Measurements from ENCODE around the gene THY1. TPM values are rescaled to one million over a fixed set of nuclear protein-coding genes. Genes with fewer than 3 reads are reported as not detected.

The THY1 gene
- total and polyA plus RNA-seq, 4 donors = 10.2 to 80.9 (median 15.9) TPM

DNA sequence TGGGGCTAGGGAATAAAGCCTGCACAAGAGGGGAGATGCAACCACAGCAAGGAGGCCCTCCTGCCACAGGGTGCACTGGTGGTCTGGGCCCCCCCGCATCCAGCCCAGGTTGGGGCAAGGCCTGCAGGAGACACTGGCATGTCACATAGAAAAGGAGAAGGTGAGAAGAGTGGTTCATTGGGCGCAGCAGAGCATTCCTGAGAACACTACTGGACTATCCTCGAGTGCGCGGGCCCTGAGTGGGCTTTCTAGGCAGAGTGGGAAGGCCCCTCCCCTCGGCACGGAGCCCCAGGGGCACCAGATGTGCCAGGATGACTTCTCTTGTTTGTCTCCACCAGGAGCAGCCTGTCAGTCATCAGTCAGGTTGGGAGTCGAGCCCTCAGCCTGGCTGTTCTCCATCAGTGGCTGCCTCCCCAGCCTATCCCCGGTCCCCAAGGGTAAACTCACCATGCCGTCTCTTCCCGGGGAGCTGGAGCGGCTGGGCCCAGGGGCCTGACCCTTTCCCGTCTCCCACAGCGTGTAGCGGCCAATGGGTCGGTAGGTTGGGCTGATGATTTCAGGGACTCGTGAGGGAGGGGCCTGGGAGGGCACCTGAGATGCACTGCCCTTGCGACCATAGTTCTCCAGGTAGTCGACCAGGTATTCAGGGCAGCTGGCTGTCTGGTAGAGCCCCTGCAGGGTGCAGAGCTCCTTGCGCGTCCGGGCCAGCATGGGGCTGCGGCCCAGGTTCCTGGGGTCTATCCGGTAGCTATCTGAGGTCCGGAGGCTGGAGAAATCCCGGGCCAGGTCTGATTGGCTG lies 50.5 kb downstream of the THY1 start:
- DNase-seq (peak in 1 of 2 donors; percentile 59), ATAC-seq (ENCODE audit: low FRiP score) (no peak)
- no peaks in the 10 kb centered on the region for H3K27me3 ChIP-seq (ENCODE audit: control insufficient read depth in 1 of 2, insufficient read depth in 2 of 2, low read length in 1 of 2)
- no peak overlapping the region for H3K27ac ChIP-seq (ENCODE audit: low read depth in 1 of 2, low read length in 2 of 2)
- peaks cover 0 to 2% of the 10 kb centered on the region in 2 donors for H3K4me1 ChIP-seq (ENCODE audit: control insufficient read depth in 1 of 2, insufficient read depth in 2 of 2, low read length in 2 of 2)
- 92 to 93% methylated on average over 26 of the region's 26 CpGs for WGBS, 2 donors
- no peak overlapping the region for H3K4me3 ChIP-seq (ENCODE audit: low read length in 2 of 2)
- intact Hi-C loops (cut with DNase I) = loop anchor here in 1 of 2 donors (2.0 kb wide), 1 partner anchor 14 kb away; no protein-coding TSS in a partner anchor
- no peaks in the 10 kb centered on the region for H3K9me3 ChIP-seq (ENCODE audit: control insufficient read depth, low read length)
- no peaks in the 10 kb centered on the region for H3K36me3 ChIP-seq (ENCODE audit: control insufficient read depth in 1 of 2, insufficient read depth in 2 of 2, low read length in 1 of 2)

DNA sequence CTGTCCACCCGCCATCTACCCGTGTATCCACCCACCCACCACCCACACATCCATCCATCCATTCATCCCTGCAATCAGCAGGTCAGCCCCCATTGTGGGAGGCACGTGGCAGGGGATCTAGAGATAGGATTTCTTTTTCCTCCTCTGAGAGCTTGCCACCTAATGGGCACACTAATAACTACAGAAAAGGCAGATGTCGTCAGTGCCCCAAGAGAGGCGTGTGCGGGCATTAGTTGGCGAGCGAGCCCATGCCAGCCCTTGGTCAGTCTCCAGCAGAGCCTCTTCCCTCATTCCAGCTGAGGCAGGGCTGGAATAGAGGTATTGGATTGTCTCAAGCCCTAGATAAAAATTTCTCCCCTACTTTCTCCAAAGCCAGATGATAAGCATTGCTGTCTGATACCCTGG lies 51.2 kb downstream of the THY1 start:
- H3K27ac ChIP-seq (ENCODE audit: low read depth in 1 of 2, low read length in 2 of 2) = no peak overlapping the region
- no peak overlapping the region for H3K4me3 ChIP-seq (ENCODE audit: low read length in 2 of 2)
- intact Hi-C loops (cut with DNase I) = loop anchor here in 1 of 2 donors (2.0 kb wide), 1 partner anchor 13 kb away; no protein-coding TSS in a partner anchor
- ATAC-seq (ENCODE audit: low FRiP score) (no peak), DNase-seq (peak in 1 of 2 donors; percentile 75)
- no peaks in the 10 kb centered on the region for H3K9me3 ChIP-seq (ENCODE audit: control insufficient read depth, low read length)
- 38 to 44% methylated on average over 8 of the region's 8 CpGs for WGBS, 2 donors
- H3K4me1 ChIP-seq (ENCODE audit: control insufficient read depth in 1 of 2, insufficient read depth in 2 of 2, low read length in 2 of 2) = peaks cover 0 to 2% of the 10 kb centered on the region in 2 donors
- H3K36me3 ChIP-seq (ENCODE audit: control insufficient read depth in 1 of 2, insufficient read depth in 2 of 2, low read length in 1 of 2) = no peaks in the 10 kb centered on the region
- no peaks in the 10 kb centered on the region for H3K27me3 ChIP-seq (ENCODE audit: control insufficient read depth in 1 of 2, insufficient read depth in 2 of 2, low read length in 1 of 2)

DNA sequence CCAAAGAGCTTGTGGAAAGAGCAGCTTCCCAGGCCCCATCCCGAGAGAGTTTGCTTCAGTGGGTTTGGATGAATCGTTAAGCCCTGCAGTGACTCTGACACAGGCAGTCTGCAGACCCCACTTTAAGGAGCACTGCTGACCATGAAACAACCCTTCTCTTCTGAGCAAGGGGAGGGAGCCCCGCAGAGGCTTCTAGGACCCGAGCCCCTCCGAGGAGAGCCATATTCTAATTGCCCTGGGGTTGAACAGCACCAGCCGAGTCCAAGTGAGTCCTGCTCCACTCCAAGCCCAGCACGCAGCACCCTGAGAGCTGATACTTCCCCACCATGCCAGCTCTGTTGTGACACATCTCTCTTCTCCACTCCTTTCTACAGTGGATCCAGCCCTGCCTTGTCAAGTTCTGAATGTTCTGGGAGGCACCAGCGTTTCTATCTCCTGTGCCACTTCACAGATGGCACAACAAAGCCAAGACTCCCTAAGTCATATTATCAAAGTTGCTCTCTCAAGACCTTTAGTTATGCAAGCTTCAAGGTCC lies 51.8 kb downstream of the THY1 start:
- no peak overlapping the region for H3K4me3 ChIP-seq (ENCODE audit: low read length in 2 of 2)
- 76 to 77% methylated on average over 8 of the region's 8 CpGs for WGBS, 2 donors
- DNase-seq = peak in 1 of 2 donors; percentile 70

DNA sequence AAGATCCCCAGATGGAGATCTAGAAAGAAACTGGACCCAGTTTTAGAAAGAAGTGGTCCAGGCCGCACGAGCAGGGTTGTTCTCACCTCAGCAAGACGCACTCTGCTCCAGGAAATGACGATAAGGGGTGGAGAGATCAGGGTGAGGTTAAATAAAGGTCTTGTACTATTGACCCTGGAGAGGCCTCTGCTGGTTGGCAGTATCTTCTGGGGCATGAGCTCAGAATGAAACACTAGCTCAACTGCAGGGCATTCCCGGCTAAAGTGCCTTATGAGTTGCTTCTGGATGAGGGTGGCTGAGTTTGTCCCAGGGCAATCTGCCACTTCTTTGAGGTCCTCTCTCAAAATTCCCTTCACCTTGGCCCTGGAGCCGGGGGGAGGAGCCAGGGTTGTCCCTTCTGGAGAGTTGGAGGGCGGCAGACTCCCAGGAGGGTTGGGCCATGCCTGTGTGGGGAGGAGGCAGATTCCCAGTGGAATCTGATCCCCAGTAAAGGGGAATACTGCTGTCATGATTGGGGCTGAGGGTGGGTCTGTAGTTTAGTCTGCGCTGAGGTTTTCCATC lies 52.4 kb downstream of the THY1 start:
- no peaks in the 10 kb centered on the region for H3K27me3 ChIP-seq (ENCODE audit: control insufficient read depth in 1 of 2, insufficient read depth in 2 of 2, low read length in 1 of 2)
- DNase-seq = peak in 1 of 2 donors; percentile 76
- H3K36me3 ChIP-seq (ENCODE audit: control insufficient read depth in 1 of 2, insufficient read depth in 2 of 2, low read length in 1 of 2) = no peaks in the 10 kb centered on the region
- H3K27ac ChIP-seq (ENCODE audit: low read depth in 1 of 2, low read length in 2 of 2) = no peak overlapping the region
- WGBS, 2 donors = 21 to 38% methylated on average over 8 of the region's 8 CpGs
- intact Hi-C loops (cut with DNase I) = no loop called here
- peaks cover 0 to 2% of the 10 kb centered on the region in 2 donors for H3K4me1 ChIP-seq (ENCODE audit: control insufficient read depth in 1 of 2, insufficient read depth in 2 of 2, low read length in 2 of 2)
- H3K9me3 ChIP-seq (ENCODE audit: control insufficient read depth, low read length) = no peaks in the 10 kb centered on the region
- no peak for ATAC-seq (ENCODE audit: low FRiP score)
- H3K4me3 ChIP-seq (ENCODE audit: low read length in 2 of 2) = no peak overlapping the region

More for the DNA sequence above, 51.8 kb downstream of the THY1 start:
- intact Hi-C loops (cut with DNase I) = no loop called here
- no peak for ATAC-seq (ENCODE audit: low FRiP score)
- Histone ChIP-seq H3K9me3 (ENCODE audit: control insufficient read depth, low read length) (no peaks in the 10 kb centered on the region), H3K36me3 (ENCODE audit: control insufficient read depth in 1 of 2, insufficient read depth in 2 of 2, low read length in 1 of 2) (no peaks in the 10 kb centered on the region), H3K27ac (ENCODE audit: low read depth in 1 of 2, low read length in 2 of 2) (no peak overlapping the region), H3K4me1 (ENCODE audit: control insufficient read depth in 1 of 2, insufficient read depth in 2 of 2, low read length in 2 of 2) (peaks cover 0 to 2% of the 10 kb centered on the region in 2 donors), H3K27me3 (ENCODE audit: control insufficient read depth in 1 of 2, insufficient read depth in 2 of 2, low read length in 1 of 2) (no peaks in the 10 kb centered on the region)

DNA sequence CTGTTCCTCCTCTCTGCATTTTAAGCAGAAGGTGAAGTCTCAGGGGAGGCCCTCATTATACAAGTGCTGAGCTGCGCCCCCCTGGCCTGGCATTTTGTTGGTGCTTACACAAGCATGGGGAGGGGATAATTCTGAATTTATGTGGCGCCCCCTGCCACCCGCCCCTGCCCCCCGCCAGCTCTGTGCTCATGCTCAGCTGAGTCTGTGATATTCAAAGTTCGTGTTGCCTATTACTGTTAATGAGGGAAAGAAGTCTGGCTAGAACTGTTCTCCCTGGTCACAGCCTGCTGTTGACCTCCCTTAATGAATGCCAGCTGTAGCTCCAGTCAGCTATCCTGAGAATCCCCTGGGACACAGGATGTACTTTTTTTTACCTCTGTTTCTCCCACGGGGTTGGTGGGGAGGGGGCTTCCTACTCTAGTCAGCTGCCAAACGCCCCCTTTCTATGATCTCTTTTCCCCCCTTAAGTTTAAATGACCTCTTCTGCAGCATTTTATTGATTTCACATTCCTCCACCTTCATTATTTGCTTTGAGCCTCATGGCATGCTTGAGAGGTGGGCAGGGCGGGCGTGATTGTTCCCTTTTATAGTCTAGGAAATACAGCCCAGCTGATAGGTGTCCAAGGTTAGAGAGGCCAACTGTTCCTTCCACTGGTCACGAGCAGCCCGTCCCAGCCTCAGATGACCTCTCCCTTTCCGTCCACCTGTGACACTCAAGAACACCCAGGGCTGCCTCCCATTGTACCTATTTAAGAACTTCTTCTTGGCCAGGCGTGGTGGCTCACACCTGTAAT lies 53.6 kb downstream of the THY1 start:
- Histone ChIP-seq H3K27me3 (ENCODE audit: control insufficient read depth in 1 of 2, insufficient read depth in 2 of 2, low read length in 1 of 2) (no peaks in the 10 kb centered on the region), H3K4me3 (ENCODE audit: low read length in 2 of 2) (no peak overlapping the region), H3K27ac (ENCODE audit: low read depth in 1 of 2, low read length in 2 of 2) (no peak overlapping the region), H3K9me3 (ENCODE audit: control insufficient read depth, low read length) (no peaks in the 10 kb centered on the region), H3K4me1 (ENCODE audit: control insufficient read depth in 1 of 2, insufficient read depth in 2 of 2, low read length in 2 of 2) (peaks cover 0 to 2% of the 10 kb centered on the region in 2 donors), H3K36me3 (ENCODE audit: control insufficient read depth in 1 of 2, insufficient read depth in 2 of 2, low read length in 1 of 2) (no peaks in the 10 kb centered on the region)
- intact Hi-C loops (cut with DNase I) = no loop called here
- WGBS, 2 donors = 84% methylated on average over 13 of the region's 13 CpGs
- DNase-seq (no peak), ATAC-seq (ENCODE audit: low FRiP score) (no peak)

DNA sequence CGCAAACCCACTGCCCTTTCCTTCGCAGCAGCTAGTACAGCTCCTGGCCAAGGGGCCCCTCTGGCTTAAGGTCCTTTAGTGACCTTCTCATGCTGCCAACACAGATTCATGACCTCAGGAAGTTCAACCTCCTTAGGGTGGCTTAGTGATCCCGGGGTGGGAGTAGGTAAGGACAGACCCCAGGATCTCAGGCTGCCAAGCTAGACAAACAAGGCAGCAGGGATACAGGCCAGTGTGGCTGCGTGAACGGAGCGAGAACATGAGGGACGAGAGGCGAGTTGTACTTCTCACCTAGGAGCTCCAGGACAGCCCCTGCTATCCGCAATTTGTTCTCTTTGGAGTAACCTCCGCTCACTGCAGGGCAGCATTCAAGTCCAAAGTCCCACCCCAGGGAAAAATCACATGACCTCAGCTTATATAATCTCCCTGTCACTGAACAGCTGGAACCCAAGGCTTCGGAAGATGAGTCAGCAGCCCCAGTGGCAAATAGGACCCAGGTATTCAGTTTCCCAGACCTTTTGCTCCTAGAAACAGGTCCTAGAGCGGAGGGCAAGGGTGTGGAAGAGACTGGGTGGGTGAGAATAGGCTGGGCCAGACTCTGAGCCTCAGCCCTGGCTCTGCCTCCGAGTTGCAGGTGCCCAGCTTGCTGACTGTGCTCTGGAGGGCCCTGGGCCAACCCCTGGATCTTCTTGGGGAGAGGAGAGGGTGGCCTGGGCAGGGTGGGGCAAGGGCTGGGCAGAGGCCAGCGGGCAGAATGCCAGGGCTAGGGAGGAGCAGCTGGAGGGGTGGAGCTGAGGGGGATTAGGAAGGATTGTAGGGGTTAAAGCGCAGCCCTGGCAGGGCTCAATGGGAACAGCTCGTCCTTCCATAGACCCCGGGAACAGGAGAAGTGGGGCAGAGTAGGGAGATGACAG lies 54.6 kb downstream of the THY1 start:
- intact Hi-C loops (cut with DNase I) = no loop called here
- ATAC-seq (ENCODE audit: low FRiP score) (no peak), DNase-seq (peak in 1 of 2 donors; percentile 73)
- Histone ChIP-seq H3K27ac (ENCODE audit: low read depth in 1 of 2, low read length in 2 of 2) (no peak overlapping the region), H3K9me3 (ENCODE audit: control insufficient read depth, low read length) (no peaks in the 10 kb centered on the region), H3K4me3 (ENCODE audit: low read length in 2 of 2) (no peak overlapping the region), H3K36me3 (ENCODE audit: control insufficient read depth in 1 of 2, insufficient read depth in 2 of 2, low read length in 1 of 2) (no peaks in the 10 kb centered on the region), H3K4me1 (ENCODE audit: control insufficient read depth in 1 of 2, insufficient read depth in 2 of 2, low read length in 2 of 2) (peaks cover 0 to 2% of the 10 kb centered on the region in 2 donors), H3K27me3 (ENCODE audit: control insufficient read depth in 1 of 2, insufficient read depth in 2 of 2, low read length in 1 of 2) (no peaks in the 10 kb centered on the region)
- WGBS, 2 donors = 71 to 73% methylated on average over 17 of the region's 17 CpGs

DNA sequence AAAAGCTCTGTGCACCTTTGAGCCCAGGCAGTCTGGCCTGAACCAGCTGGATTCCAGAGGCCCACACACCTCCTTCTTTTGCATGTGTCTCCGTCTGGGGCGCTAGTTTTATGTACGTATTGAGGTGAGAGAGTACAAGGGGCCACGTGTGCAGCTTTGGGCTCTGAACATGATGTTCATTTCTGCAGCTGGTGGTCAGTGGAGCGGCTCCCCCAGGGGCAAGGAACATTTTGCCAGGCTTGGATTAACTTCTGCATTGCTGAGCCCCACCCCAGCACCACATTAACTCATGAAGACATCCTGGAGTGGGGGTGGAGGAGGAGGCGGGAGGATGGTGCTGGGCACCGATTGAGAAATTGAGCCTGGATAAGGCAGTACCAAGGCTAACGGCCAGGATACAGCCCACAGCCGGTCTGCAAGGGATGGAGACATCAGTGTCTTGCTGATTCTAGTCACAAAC lies 55.3 kb downstream of the THY1 start:
- no peak overlapping the region for H3K27ac ChIP-seq (ENCODE audit: low read depth in 1 of 2, low read length in 2 of 2)
- no peak for ATAC-seq (ENCODE audit: low FRiP score)
- DNase-seq = peak in 1 of 2 donors; percentile 53
- intact Hi-C loops (cut with DNase I) = no loop called here
- no peaks in the 10 kb centered on the region for H3K27me3 ChIP-seq (ENCODE audit: control insufficient read depth in 1 of 2, insufficient read depth in 2 of 2, low read length in 1 of 2)
- whole genome bisulfite sequencing, 2 donors = 86 to 87% methylated on average over 9 of the region's 9 CpGs
- no peaks in the 10 kb centered on the region for H3K36me3 ChIP-seq (ENCODE audit: control insufficient read depth in 1 of 2, insufficient read depth in 2 of 2, low read length in 1 of 2)
- H3K4me3 ChIP-seq (ENCODE audit: low read length in 2 of 2) = no peak overlapping the region
- H3K4me1 ChIP-seq (ENCODE audit: control insufficient read depth in 1 of 2, insufficient read depth in 2 of 2, low read length in 2 of 2) = peaks cover 0 to 2% of the 10 kb centered on the region in 2 donors
- H3K9me3 ChIP-seq (ENCODE audit: control insufficient read depth, low read length) = no peaks in the 10 kb centered on the region

Measured in aorta (tissue), 5 donors.